ENCODE data around the gene SLIT1.

GRCh38 chr10:97185326-97186058, at the start of gene SLIT1:
- TF ChIP-seq POLR2A (IDR thresholded peaks at IDR 0.05) = no peak
- TF ChIP-seq CTCF (IDR thresholded peaks at IDR 0.05) = no peak
- TF ChIP-seq POLR2AphosphoS5 (IDR thresholded peaks at IDR 0.05) = no peak
